MM.1S (cell line): ENCODE data around the gene MPZL2.

Experiments used
- CTCF ChIP-seq: fragments of 300-600 bp; sonication (generic); IDR thresholded peaks from 2 replicates; pipeline ENCODE4 v1.5.1; 2016; ENCODE audit warnings: antibody characterized with exemption, low read length, mixed read lengths
- EZH2 ChIP-seq: fragments of 300-600 bp; sonication (generic); optimal IDR thresholded peaks from 2 replicates; pipeline ENCODE3; 2017; ENCODE audit warnings: low read depth, mild to moderate bottlenecking, antibody characterized with exemption, low read length, mixed read lengths
- EZH2phosphoT487 ChIP-seq: fragments of 300-600 bp; sonication (generic); IDR thresholded peaks from 2 replicates; pipeline ENCODE4 v1.6.1; 2018; ENCODE audit warnings: antibody characterized with exemption, low read length

- TF ChIP-seq CTCF (no peak), EZH2phosphoT487 (no peak), EZH2 (no peak)
Observed at GRCh38 chr11:118272001-118272400, 7.9 kb upstream of the MPZL2 start.
